ENCODE measurements around the gene PSMD9. TPM values are rescaled to one million over a fixed set of nuclear protein-coding genes. Genes with fewer than 3 reads are reported as not detected.

Gene PSMD9
- total RNA-seq, 1 experiment from 2014 or later, result 86.4 TPM

DNA sequence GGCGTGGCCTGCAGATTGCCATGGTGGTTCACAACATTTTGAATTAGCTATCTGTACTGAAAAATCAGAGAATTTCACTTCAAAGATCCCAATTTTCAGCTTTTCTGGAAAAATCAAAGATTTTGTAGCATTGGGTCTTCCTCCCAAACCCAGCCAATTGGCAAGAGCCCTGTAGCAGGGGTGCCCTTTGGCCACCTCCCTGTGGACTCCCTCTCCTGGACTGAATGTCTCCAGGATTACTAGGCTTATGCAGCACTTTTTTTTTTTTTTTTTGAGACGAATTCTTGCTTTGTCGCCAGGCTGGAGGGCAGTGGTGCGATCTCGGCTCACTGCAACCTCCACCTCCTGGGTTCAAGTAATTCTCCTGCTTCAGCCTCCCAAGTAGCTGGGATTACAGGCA, 9.7 kb downstream of the PSMD9 start:
- no peaks in the 10 kb centered on the region for H3K9me3 ChIP-seq (ENCODE audit: low read depth, low read length, poor library complexity, severe bottlenecking)
- no peak overlapping the region for H3K27ac ChIP-seq (ENCODE audit: low read depth, low read length, poor library complexity, severe bottlenecking)
- intact Hi-C loops (cut with micrococcal nuclease; ENCODE audit: unreplicated experiment), result no loop called here
- no peak overlapping the region for H3K4me3 ChIP-seq (ENCODE audit: low read depth, low read length, poor library complexity, severe bottlenecking)
- no peak for DNase-seq (ENCODE audit: low spot score)
- peaks cover 9% of the 10 kb centered on the region for H3K4me1 ChIP-seq (ENCODE audit: insufficient read depth, low read length, poor library complexity, severe bottlenecking)
- H3K27me3 ChIP-seq (replicated peaks; ENCODE audit: insufficient read depth, low read depth, low read length, poor library complexity), result no peaks in the 10 kb centered on the region
- ChIA-PET POLR2A (ENCODE audit: low non-redundant PET) (no interaction called here), CTCF (no interaction called here)
- peaks cover 53% of the 10 kb centered on the region for H3K36me3 ChIP-seq (ENCODE audit: insufficient read depth, low read length, poor library complexity, severe bottlenecking)
- TF ChIP-seq EZH2 (IDR thresholded peaks at IDR 0.05; ENCODE audit: borderline replicate concordance, low read depth, low read length, poor library complexity, severe bottlenecking), result no peak
- TF ChIP-seq, protein P1, sequence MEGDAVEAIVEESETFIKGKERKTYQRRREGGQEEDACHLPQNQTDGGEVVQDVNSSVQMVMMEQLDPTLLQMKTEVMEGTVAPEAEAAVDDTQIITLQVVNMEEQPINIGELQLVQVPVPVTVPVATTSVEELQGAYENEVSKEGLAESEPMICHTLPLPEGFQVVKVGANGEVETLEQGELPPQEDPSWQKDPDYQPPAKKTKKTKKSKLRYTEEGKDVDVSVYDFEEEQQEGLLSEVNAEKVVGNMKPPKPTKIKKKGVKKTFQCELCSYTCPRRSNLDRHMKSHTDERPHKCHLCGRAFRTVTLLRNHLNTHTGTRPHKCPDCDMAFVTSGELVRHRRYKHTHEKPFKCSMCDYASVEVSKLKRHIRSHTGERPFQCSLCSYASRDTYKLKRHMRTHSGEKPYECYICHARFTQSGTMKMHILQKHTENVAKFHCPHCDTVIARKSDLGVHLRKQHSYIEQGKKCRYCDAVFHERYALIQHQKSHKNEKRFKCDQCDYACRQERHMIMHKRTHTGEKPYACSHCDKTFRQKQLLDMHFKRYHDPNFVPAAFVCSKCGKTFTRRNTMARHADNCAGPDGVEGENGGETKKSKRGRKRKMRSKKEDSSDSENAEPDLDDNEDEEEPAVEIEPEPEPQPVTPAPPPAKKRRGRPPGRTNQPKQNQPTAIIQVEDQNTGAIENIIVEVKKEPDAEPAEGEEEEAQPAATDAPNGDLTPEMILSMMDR (conservative IDR thresholded peaks at IDR 0.05; ENCODE audit: low read depth, low read length), result no peak
- no TSS peak for BruUV-seq (replicated peaks)

DNA sequence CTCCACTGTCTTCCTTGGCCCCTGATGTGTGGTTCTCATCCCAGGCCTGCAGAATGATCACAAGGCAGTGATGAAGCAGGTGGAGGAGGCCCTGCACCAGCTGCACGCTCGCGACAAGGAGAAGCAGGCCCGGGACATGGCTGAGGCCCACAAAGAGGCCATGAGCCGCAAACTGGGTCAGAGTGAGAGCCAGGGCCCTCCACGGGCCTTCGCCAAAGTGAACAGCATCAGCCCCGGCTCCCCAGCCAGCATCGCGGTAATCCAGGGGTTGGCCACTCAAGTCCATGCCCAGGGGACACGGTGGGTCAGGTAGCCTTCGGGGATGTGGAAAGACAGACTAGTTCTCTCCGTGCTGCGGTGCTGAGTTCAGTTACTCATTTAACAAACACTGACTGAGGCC, 11.0 kb downstream of the PSMD9 start:
- intact Hi-C loops (cut with micrococcal nuclease; ENCODE audit: unreplicated experiment), result no loop called here
- TF ChIP-seq, protein P1 (conservative IDR thresholded peaks at IDR 0.05; ENCODE audit: low read depth, low read length), result no peak
- no peak for TF ChIP-seq EZH2 (IDR thresholded peaks at IDR 0.05; ENCODE audit: borderline replicate concordance, low read depth, low read length, poor library complexity, severe bottlenecking)
- no peaks in the 10 kb centered on the region for H3K9me3 ChIP-seq (ENCODE audit: low read depth, low read length, poor library complexity, severe bottlenecking)
- no peak overlapping the region for H3K4me3 ChIP-seq (ENCODE audit: low read depth, low read length, poor library complexity, severe bottlenecking)
- no peaks in the 10 kb centered on the region for H3K27me3 ChIP-seq (replicated peaks; ENCODE audit: insufficient read depth, low read depth, low read length, poor library complexity)
- H3K36me3 ChIP-seq (ENCODE audit: insufficient read depth, low read length, poor library complexity, severe bottlenecking), result peaks cover 60% of the 10 kb centered on the region
- POLR2A ChIA-PET (ENCODE audit: low non-redundant PET), result no interaction called here
- CTCF ChIA-PET, result no interaction called here
- H3K4me1 ChIP-seq (ENCODE audit: insufficient read depth, low read length, poor library complexity, severe bottlenecking), result no peaks in the 10 kb centered on the region
- no TSS peak for BruUV-seq (replicated peaks)
- DNase-seq (ENCODE audit: low spot score), result no peak
- no peak overlapping the region for H3K27ac ChIP-seq (ENCODE audit: low read depth, low read length, poor library complexity, severe bottlenecking)

DNA sequence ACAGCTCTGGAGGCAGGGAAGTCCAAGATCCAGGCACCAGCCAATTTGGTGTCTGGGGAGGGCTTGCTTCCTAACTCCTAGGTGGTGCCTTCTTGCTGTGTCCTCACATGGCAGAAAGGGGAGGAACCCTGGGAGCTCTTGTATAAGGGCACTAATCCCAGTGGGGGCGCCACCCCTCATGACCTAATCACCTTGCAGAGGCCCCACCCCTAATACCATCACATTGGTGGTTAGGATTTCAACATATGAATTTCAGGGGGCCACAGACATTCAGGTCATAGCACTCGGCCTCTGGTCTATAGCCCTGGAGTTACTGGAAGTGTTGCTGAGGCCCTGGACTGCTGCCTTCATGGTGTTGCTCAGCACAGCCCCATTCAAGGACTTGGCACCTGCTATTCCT, 14.6 kb downstream of the PSMD9 start:
- ChIA-PET POLR2A (ENCODE audit: low non-redundant PET) (no interaction called here), CTCF (no interaction called here)
- TF ChIP-seq EZH2 (IDR thresholded peaks at IDR 0.05; ENCODE audit: borderline replicate concordance, low read depth, low read length, poor library complexity, severe bottlenecking), result no peak
- TF ChIP-seq, protein P1 (conservative IDR thresholded peaks at IDR 0.05; ENCODE audit: low read depth, low read length), result no peak
- H3K4me1 ChIP-seq (ENCODE audit: insufficient read depth, low read length, poor library complexity, severe bottlenecking), result no peaks in the 10 kb centered on the region
- no peaks in the 10 kb centered on the region for H3K27me3 ChIP-seq (replicated peaks; ENCODE audit: insufficient read depth, low read depth, low read length, poor library complexity)
- peaks cover 62% of the 10 kb centered on the region for H3K36me3 ChIP-seq (ENCODE audit: insufficient read depth, low read length, poor library complexity, severe bottlenecking)
- H3K27ac ChIP-seq (ENCODE audit: low read depth, low read length, poor library complexity, severe bottlenecking), result no peak overlapping the region
- no peak overlapping the region for H3K4me3 ChIP-seq (ENCODE audit: low read depth, low read length, poor library complexity, severe bottlenecking)
- intact Hi-C loops (cut with micrococcal nuclease; ENCODE audit: unreplicated experiment), result no loop called here
- H3K9me3 ChIP-seq (ENCODE audit: low read depth, low read length, poor library complexity, severe bottlenecking), result no peaks in the 10 kb centered on the region
- no peak for DNase-seq (ENCODE audit: low spot score)
- BruUV-seq (replicated peaks), result no TSS peak
